Endothelial cell of umbilical vein (primary cell): ENCODE results near the gene HTR3D. TPM values are rescaled to one million over a fixed set of nuclear protein-coding genes. Genes with fewer than 3 reads are reported as not detected.

Experiments
- BruUV-seq: library from RNA; stranded (reverse); fragments of 400-500 nt; replicated peaks from 2 replicates; lab custom pipeline; 2021; lab: Mats Ljungman, UMichigan
- CTCF ChIA-PET: fragments of 300-600, 350-600 bp; sonication (Branson Sonifier 250); formaldehyde crosslinking; loops from one replicate; lab custom pipeline; 2021; ENCODE audit warnings: antibody characterized with exemption, inconsistent platforms; lab: Charles Lee
- POLR2A ChIA-PET: fragments of 300-600, 350-600 bp; sonication (Branson Sonifier 250); formaldehyde crosslinking; loops from one replicate; lab custom pipeline; 2021; ENCODE audit warnings: antibody characterized with exemption, inconsistent platforms; lab: Charles Lee
- DNase-seq: peaks from one replicate; pipeline ENCODE4 v3.0.0-alpha.2; 2011; ENCODE audit warnings: low read depth, low spot score
- FAIRE-seq: peaks from 2 replicates; lab custom pipeline; 2011; peaks lifted over from hg19 to GRCh38; lab: Jason Lieb, UNC
- H2AFZ ChIP-seq: 2 replicates; pipeline ENCODE4 v1.6.0; 2012; ENCODE audit warnings: low read depth, low read length, control low read depth, inconsistent platforms
- H3K27ac ChIP-seq: 2 replicates; pipeline ENCODE4 v1.5.1; 2011; ENCODE audit warnings: low read depth, mild to moderate bottlenecking, control low read depth, low read length, moderate library complexity; ENCODE audit not compliant: insufficient read depth
- H3K27me3 ChIP-seq, 2 experiments: 2 replicates each; pipeline versions ENCODE4 v1.6.0 to v1.6.1; 2011; ENCODE audit warnings: low read length in 2 of 2, mixed read lengths in 1 of 2; ENCODE audit not compliant: control insufficient read depth in 2 of 2, insufficient read depth in 2 of 2
- H3K36me3 ChIP-seq, 2 experiments: 2 replicates in 1 of 2; 3 replicates in 1 of 2; pipeline ENCODE4 v1.5.1; 2011; ENCODE audit warnings: low read length in 2 of 2, mild to moderate bottlenecking in 1 of 2, moderate library complexity in 1 of 2; ENCODE audit not compliant: control insufficient read depth in 2 of 2, insufficient read depth in 2 of 2; ENCODE audit errors: extremely low read depth in 1 of 2
- H3K4me1 ChIP-seq: 3 replicates; pipeline ENCODE4 v1.5.1; 2011; ENCODE audit warnings: mild to moderate bottlenecking, low read length; ENCODE audit not compliant: control insufficient read depth, insufficient read depth; ENCODE audit errors: extremely low read depth
- H3K4me2 ChIP-seq: 2 replicates; pipeline ENCODE4 v1.6.1; 2011; ENCODE audit warnings: low read length, control low read depth, mixed read lengths; ENCODE audit not compliant: insufficient read depth
- H3K4me3 ChIP-seq, 3 experiments: fragments of 200-600 bp in 1 of 3; sonication (generic), shearing (Covaris generic) in 1 of 3; replicated peaks in 1 of 3; 2 replicates each; pipeline ENCODE4 v1.5.1; 2011 to 2016; ENCODE audit warnings: control low read depth in 3 of 3, low read length in 3 of 3, mild to moderate bottlenecking in 2 of 3, inconsistent platforms in 1 of 3, low read depth in 1 of 3, moderate library complexity in 1 of 3; ENCODE audit not compliant: insufficient read depth in 1 of 3
- H3K79me2 ChIP-seq: 2 replicates; pipeline ENCODE4 v1.6.0; 2012; ENCODE audit warnings: low read length, inconsistent platforms; ENCODE audit not compliant: control insufficient read depth, insufficient read depth
- H3K9ac ChIP-seq: replicated peaks from 2 replicates; pipeline ENCODE3; 2011; ENCODE audit warnings: low read length, control low read depth; ENCODE audit not compliant: insufficient read depth; ENCODE audit errors: extremely low read depth
- H3K9me1 ChIP-seq: replicated peaks from 3 replicates; pipeline ENCODE4 v1.6.0; 2011; ENCODE audit warnings: mild to moderate bottlenecking, low read length; ENCODE audit not compliant: control insufficient read depth, insufficient read depth; ENCODE audit errors: extremely low read depth
- H3K9me3 ChIP-seq: replicated peaks from 2 replicates; pipeline ENCODE4 v1.5.1; 2012; ENCODE audit warnings: low read length, inconsistent platforms; ENCODE audit not compliant: control insufficient read depth, insufficient read depth
- H4K20me1 ChIP-seq: replicated peaks from 2 replicates; pipeline ENCODE3; 2011; ENCODE audit warnings: mild to moderate bottlenecking, low read length; ENCODE audit not compliant: control insufficient read depth, insufficient read depth; ENCODE audit errors: extremely low read depth
- EZH2 ChIP-seq: IDR thresholded peaks from 2 replicates; pipeline ENCODE4 v1.6.1; 2012; ENCODE audit warnings: borderline replicate concordance, low read depth, mild to moderate bottlenecking, moderate library complexity, low read length, inconsistent platforms; ENCODE audit not compliant: severe bottlenecking
- GATA2 ChIP-seq: IDR thresholded peaks from 2 replicates; pipeline ENCODE4 v1.7.0; 2011; ENCODE audit warnings: low read depth, mild to moderate bottlenecking, moderate library complexity, mixed read lengths, low read length; ENCODE audit not compliant: insufficient read length, insufficient read depth
- JUN ChIP-seq: IDR thresholded peaks from 2 replicates; pipeline ENCODE4 v1.6.1; 2011; ENCODE audit warnings: borderline replicate concordance, low read depth; ENCODE audit not compliant: insufficient read length, insufficient read depth
- MYC ChIP-seq: IDR thresholded peaks from one replicate; pipeline ENCODE4 v1.6.1; 2011; ENCODE audit warnings: mild to moderate bottlenecking, low read depth, low read length
- POLR2A ChIP-seq: IDR thresholded peaks from 2 replicates; pipeline ENCODE4 v1.6.1; 2012; ENCODE audit warnings: low read depth, mild to moderate bottlenecking, control low read depth, low read length
- POLR2AphosphoS5 ChIP-seq: IDR thresholded peaks from 2 replicates; pipeline ENCODE4 v1.6.1; 2012; ENCODE audit warnings: low read depth, mild to moderate bottlenecking, control low read depth, low read length, moderate library complexity; ENCODE audit not compliant: insufficient read depth
- dilution Hi-C: fragments of 300-500 bp; cut with MboI; formaldehyde crosslinking; loops from one replicate; pipeline ENCODE4 v1.15.0; 2019; ENCODE audit warnings: low sequenced_read_pairs; ENCODE audit not compliant: extremely low pct_ligation_motif_present
- intact Hi-C: fragments of 100-400 bp; cut with micrococcal nuclease; formaldehyde crosslinking; loops from one replicate; pipeline ENCODE4 v1.10.0; 2022
- polyA plus RNA-seq, 4 experiments: library from polyadenylated mRNA; depleted of rRNA in 3 of 4; stranded (reverse) in 3 of 4; unstranded in 1 of 4; fragments of >200 nt; gene quantifications; 2 replicates each; pipeline versions ENCODE4 v1.2.1 to v1.2.3, GENCODE V29; 2011 to 2012; ENCODE audit warnings: missing spikeins in 1 of 4
- total RNA-seq: library from RNA; stranded (reverse); gene quantifications from 2 replicates; pipeline ENCODE4 v1.2.3, GENCODE V29; 2021
- TF ChIP-seq, protein P1 (sequence below): IDR thresholded peaks from 2 replicates; pipeline ENCODE4 v1.6.1; 2011; ENCODE audit not compliant: insufficient read depth, insufficient read length
- TF ChIP-seq, protein P2 (sequence below), 2 donors: IDR thresholded peaks; 1 replicate in 1 of 2; 2 replicates in 1 of 2; pipeline ENCODE4 v1.5.1; 2011; ENCODE audit warnings: low read length in 2 of 2, mild to moderate bottlenecking in 2 of 2, moderate library complexity in 2 of 2, control low read depth in 1 of 2, inconsistent platforms in 1 of 2, low read depth in 1 of 2; ENCODE audit not compliant: insufficient read depth in 1 of 2; ENCODE audit errors: extremely low read depth in 1 of 2

Gene HTR3D
- total and polyA plus RNA-seq, 2 donors (not counting 3 experiments of a cell fraction or from before 2014, with no cell fraction given), result not detected

DNA sequence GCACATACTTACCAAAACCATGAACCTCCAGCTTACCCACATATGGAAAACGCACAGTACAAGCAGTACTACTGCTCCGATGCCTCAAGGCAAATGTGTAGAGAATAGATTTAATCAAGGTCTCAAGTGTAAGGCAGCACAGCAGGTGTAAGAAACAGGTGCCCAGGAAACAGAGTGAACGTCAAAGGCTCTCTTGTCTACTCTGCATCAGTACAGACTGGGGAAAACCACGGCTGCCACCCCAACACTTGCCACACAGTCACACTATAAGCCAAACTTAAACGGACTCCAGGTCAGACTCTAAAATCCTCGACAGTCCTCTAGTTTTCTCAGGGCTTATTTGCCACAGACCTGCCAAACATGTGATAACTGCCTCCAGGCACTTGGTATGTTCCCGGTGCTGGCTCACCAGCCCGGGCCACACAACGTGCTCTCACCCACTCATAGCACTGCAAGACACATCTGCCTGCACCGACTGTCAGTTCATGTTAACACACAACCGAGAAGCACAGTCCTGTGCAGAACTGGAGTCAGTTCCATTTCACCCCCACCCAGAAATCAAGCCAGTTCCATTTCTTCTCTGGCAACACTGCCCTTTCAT lies 44.4 kb upstream of the HTR3D start:
- H3K27me3 ChIP-seq, result no peaks in the 10 kb centered on the region
- no peak overlapping the region for H3K9ac ChIP-seq
- no peaks in the 10 kb centered on the region for H3K9me3 ChIP-seq
- H3K79me2 ChIP-seq, result no peaks in the 10 kb centered on the region
- TF ChIP-seq EZH2 (no peak), MYC (no peak), POLR2AphosphoS5 (no peak), GATA2 (no peak), JUN (no peak), POLR2A (no peak)
- TF ChIP-seq, protein P1, sequence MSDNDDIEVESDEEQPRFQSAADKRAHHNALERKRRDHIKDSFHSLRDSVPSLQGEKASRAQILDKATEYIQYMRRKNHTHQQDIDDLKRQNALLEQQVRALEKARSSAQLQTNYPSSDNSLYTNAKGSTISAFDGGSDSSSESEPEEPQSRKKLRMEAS, result no peak
- TF ChIP-seq, protein P2, sequence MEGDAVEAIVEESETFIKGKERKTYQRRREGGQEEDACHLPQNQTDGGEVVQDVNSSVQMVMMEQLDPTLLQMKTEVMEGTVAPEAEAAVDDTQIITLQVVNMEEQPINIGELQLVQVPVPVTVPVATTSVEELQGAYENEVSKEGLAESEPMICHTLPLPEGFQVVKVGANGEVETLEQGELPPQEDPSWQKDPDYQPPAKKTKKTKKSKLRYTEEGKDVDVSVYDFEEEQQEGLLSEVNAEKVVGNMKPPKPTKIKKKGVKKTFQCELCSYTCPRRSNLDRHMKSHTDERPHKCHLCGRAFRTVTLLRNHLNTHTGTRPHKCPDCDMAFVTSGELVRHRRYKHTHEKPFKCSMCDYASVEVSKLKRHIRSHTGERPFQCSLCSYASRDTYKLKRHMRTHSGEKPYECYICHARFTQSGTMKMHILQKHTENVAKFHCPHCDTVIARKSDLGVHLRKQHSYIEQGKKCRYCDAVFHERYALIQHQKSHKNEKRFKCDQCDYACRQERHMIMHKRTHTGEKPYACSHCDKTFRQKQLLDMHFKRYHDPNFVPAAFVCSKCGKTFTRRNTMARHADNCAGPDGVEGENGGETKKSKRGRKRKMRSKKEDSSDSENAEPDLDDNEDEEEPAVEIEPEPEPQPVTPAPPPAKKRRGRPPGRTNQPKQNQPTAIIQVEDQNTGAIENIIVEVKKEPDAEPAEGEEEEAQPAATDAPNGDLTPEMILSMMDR (IDR thresholded peaks at IDR 0.05; ENCODE audit: extremely low read depth in 1 of 2, insufficient read depth in 1 of 2, low read depth in 1 of 2, low read length in 2 of 2), result no peak
- H3K4me3 ChIP-seq, result no peak overlapping the region
- no peaks in the 10 kb centered on the region for H4K20me1 ChIP-seq
- no peaks in the 10 kb centered on the region for H3K9me1 ChIP-seq
- intact Hi-C loops (no loop called here), dilution Hi-C loops (no loop called here)
- peaks cover 10 to 12% of the 10 kb centered on the region in 2 experiments for H3K36me3 ChIP-seq
- DNase-seq (no peak), FAIRE-seq (no peak)
- no peaks in the 10 kb centered on the region for H3K4me1 ChIP-seq
- CTCF ChIA-PET, result interaction anchor here (0.7 kb wide), 1 partner anchor 10 kb away, joined by 3 read pairs; no protein-coding TSS in a partner anchor
- H2AFZ ChIP-seq, result no peak overlapping the region
- no peak overlapping the region for H3K27ac ChIP-seq
- POLR2A ChIA-PET, result no interaction called here
- no TSS peak for BruUV-seq
- no peak overlapping the region for H3K4me2 ChIP-seq
